GM19395 (cell line): ENCODE data around the gene ATP12A.
A peak's percentile ranks its signal among the peaks of the same experiment; 100 is the strongest.

ENCODE experiments used
- ATAC-seq: cut with Tn5 transposase; IDR thresholded peaks from one replicate; pipeline ENCODE4 v1.9.1; 2021; ENCODE audit warnings: mild to moderate bottlenecking, moderate library complexity; ENCODE audit not compliant: unreplicated experiment

ATP12A gene

DNA sequence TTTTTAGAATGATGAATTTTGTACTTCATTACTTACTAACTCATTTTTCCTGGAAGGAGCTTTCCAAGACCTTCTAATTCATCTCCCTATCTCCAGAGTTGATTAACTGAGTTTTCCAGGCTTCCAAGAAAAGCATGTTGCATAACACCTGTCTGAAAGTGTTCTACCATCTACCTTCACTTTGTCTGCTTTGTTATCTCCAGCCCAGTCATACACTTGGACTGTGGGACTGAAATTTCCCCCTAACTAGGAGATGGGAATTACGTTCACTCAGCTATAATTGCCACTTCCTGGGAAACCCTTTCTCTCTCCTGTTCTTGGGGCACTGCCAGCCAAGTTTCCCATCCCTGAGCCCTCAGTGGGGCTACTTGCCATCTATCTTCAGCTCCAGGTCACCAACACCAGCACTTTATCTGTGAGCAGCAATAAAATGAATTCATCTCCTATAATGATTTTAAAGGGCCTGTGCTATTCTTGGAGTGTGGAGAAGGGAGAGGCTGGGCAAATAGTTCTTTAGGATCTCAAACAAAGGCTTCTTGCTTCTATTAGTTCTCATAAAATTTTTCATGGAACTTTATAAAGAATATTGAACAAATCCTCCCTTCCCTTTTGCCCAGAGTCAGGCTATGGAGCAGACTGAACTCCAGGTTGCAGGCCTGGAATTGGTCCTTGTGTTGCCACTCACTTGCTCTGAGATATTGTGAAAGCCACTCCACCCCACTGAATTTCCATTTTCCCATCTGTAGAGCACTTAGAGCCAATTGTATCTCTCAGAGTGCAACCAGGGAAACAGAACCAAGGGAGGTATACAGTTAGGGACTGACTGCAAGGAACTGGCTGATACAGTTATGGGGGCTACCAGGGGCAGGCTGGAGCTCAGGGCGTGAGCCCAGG lies 17.8 kb upstream of the ATP12A start:
- ATAC-seq = no peak

DNA sequence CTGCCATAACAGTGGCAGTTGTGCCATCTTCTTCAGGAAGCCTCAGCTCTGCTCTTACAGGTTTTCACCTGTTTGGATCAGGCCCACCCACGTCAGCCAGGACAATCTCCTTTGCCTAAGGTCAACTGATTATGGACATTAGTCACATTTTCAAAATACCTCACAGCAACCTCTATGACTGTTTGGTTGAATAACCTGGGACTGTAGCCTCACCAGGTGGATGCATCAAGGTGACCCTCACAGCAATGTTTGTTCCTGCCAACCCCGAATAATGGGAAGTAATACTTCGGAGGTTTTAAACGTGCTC lies 17.2 kb upstream of the ATP12A start:
- no peak for ATAC-seq

DNA sequence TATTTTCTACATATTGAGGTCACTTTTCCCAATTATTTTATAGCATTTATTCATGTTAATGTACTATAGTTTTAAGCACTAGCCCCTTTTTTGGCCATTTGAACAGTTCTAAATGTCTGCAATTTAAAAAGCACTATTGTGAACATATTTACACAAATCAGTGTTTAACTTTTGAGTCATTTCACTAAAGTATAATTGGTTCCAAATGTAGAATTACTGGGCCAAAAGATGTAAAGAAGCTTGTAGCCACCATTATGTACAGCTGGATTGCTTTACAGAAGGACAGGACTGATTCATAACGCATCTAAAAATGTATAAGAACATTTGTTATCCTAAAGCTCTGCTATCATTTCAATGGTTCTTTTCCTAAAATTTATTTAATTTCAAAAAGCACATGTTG lies 16.6 kb upstream of the ATP12A start:
- ATAC-seq = no peak

DNA sequence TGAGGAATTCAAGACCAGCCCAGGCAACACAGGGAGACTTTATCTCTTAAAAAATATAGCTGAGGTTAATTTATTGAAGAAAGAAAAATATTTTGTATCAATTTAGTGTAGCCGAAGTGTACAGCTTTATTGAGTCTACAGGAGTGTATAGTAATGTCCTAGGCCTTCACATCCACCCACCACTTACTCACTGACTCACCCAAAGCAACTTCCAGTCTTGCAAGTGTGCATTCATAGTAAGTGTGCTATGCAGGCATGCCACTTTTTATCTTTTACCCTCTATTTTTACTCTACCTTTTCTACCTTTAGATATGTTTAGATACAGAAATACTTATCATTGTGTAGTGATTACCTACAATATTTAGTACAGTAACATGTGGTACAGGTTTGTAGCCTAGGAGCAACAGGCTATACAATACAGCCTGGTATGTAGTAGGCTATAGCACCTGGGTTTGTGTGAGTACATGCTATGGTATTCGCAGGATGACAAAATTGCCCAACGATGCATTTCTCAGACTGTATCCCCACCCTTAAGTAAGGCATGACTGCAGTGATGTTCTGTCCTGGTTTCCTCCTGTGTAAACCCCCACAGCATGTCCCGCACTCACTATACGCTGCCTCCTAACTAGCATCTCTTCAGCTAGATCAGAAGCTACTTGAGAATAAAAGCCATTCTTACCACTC lies 15.3 kb upstream of the ATP12A start:
- ATAC-seq = no peak

DNA sequence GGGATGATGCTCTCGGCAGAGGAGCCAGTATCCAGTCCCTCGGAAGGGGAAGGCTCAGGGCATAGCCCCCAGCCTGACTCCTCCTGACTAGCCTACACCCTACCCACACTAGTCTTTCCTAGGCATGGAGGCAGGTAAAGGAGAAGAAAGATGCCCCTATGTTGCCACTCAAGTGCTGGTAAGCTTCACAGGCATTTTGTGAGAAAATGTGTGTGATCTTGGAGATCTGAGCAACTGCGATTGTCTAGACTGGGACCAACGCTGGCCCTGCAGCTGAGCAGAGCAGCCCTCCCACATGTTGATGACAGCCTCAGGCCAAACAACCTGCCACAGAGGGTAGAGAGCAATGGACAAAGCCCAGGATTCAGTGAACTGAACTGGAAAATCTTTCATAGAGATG lies 11.7 kb upstream of the ATP12A start:
- no peak for ATAC-seq

DNA sequence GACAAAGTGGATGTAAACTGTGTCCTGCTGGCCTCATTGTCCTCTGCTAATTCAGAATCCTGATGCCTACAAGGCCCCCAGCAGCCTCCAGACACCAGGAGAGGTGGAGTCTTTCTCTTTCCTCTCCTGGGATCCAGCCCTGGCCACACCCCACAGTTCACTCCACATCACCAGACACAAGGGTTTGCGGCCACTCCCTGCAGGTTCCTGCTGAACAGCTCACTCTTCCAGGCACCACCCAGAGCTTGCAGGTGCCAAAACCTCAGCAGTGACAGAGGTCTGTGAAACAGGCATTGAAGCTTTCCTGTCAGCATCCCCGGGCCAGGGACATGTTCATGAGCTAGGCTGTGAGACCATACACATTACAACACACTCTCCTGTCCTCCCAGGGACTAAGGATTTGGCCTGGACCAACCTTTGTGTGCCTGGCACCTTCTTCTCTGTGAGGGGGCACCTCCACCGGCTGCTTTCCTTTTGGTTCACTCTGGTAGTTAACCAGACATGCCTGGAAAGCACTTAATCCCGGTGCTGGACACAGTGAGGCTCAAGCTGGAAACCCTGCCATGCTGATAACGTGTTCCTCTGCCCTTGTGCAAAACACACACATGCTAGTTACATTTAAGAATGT lies 11.1 kb upstream of the ATP12A start:
- ATAC-seq = no peak

DNA sequence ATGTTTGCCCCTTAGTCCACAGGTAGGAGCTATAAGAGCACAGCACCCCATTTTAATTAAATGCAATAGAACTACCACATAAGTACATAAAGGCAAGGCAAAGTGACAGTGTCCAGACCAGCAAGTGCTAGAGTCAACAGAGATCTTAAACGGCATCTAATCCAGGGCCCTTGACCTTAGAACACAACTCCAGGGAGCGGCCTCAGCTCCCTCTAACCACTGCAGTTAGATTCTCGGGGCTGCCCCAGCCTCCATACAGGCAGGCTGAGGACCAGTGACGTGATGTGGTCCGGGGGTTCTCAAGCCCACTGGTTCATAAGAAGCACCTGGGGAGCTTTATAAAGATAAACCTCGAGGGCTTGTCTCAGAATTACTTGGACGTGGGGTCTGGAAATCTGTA lies 10.0 kb upstream of the ATP12A start:
- ATAC-seq = no peak

DNA sequence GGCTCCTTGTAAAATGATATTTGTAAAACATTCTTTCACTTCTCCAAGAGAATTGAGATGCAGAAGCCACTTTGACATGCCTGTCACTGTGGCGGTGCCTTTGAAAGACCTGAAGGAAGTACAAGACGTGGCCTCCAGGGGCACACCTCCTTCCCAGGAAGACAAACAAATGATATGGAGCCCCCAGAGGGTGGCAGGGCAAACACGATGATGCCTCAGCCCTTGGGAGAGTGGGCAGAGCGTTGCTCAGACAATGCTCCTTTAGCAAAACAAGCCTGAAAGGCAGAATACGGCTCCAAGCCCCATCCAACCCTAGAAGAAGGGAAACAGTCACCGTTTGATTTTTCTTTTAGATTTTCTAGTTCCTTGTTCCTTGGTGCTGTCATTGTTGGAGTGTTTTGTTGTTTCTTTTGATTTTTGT lies 9.2 kb upstream of the ATP12A start:
- ATAC-seq = no peak

DNA sequence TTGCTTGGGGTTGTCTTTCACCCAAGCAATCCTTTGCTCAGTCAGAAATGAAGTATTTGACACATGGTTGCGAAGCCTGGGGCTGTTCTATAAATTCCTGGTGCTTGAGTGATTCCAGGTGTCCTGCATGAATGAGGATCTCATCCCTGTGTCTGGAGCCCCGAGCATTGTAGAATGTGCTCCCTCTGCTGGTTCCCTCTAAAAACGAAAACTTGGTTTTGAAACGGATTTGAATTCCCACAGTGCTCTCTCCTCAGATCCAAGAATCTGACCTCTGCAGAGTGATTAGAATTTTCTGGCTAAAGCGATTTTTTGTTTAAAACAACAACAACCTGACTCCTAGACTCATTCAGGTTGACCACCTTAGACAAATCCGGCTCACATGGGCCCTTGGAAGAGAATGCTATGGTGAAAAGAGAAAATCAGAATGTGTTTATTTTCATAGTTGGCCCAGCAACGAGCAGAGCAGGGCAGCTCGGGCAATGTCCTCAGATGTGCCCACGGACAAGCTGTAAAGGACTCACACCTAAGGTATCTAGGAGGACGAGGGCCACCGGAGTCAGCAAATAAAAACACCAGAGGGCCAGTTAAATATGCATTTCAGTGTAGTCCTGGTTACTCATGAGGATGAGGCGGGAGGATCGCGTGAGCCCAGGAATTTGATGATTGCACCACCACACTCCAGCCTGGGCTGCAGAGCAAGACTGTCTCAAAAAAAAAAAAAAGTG lies 8.7 kb upstream of the ATP12A start:
- no peak for ATAC-seq

DNA sequence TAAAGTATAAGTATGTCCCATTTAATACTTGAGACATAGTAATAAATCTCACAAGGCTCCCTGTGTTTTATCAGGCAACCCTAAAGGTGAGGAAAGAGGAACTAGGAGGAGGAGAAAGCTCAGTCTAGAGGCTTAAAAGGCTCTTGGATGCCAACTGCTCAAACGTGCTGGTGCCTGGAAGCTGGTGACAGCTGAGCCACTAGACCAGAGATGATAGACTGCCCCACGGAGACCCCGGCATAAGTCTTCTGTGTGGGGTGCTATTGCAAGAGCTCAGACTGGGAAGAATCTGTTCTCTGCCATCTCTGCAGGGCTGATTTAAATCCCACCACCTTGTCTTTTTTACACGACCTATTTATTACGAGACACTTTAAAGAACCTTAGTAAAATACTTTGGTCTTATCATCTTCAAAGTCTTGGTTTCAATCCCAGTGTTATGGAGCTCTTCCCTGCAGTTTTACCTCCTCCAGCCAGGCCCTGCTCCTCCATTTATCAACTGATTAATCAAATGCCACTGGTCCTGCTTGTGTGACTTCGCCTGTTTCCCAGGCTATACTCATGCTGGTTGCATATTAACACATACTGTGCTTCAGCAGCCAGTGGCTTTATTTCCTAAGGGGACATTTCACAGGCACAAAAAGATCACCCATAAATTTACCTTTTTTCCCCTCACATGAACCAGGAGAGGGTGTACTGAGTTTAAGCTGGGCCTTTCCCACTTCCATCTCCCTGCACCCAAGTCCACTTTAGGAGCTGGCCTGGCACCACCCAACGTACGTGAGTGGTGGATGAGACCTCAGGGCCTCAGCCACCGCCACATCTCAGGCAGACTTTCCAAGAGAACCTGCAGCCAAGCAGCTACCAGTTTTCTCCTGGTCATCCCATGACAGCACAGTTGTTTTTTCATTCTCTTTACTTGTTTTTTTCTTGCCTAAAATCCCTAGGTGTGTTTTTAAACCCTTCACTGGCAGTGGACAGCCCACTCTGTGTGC lies 7.8 kb upstream of the ATP12A start:
- no peak for ATAC-seq

DNA sequence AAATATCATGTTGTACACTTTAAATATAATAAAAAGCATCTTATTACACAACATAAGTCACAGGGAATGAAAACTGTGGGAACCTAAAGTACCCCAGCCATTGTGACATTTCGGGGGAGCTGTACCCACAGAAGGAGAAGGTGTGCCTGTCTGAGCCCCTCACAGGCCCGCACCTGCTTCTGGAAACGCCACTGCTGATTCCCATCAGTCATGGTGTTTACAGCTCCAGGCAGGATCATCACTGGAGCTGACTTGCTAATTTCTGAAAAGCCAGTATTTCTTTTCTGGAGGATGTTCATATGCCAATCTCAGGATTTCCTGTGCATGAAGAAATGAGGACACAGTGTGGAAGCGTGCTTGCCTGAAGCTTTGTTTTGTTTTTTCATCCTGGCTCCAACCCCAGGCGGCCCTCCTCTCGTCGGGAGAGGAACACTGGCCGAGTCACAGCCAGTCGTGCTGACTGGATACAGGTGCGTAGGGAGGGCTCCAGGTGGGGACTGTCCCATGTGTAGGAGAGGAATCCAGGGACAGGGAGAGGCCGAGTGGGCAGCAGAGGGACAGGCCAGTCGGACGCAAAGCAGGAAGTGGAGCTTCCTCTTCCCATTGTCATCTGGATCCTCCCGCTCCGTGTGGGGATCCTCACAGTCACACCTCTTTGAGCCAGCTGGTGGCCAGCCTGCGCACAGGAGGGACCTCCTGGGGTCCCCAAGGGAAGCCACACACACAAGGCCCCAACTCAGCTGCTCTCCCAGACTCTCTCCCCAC lies 4.2 kb upstream of the ATP12A start:
- no peak for ATAC-seq

DNA sequence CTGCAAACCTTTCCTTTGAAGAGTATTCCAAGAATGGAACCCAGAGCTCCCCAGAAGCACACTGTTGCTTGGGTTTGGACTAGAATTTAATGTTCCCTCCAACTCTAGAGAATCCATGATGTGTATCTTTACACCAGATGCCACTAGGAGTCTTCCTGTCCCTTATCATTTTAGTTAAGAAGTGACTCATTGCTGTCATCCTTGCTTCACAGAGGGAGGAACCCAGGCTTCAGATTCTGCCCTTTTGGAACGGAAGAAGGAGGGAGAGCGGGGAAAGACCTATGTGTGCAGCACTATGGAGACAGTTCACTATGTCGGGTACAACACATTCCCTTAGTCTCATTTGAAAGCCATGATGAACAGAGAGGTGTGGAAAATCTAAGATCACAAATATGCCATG lies 2.1 kb upstream of the ATP12A start:
- no peak for ATAC-seq

DNA sequence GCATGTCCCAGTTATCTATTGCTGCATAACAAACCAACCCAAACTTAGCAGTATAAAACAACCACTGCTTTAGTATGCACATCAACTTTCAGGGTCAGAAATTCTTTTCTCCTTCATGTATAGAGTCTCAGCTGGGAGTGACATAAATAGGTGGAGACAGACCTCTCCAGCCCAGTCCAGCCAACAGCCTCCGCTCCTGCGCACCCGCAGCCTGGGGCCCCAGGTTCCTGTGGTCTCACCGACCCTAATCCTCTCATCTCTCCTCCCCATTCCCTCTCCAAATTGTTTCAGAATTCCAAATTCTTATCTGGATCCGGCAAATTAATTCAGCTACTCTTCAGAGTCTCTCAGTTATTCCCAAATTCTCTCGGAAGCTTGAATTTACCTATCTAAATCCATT lies 522 bp upstream of the ATP12A start:
- ATAC-seq = no peak

DNA sequence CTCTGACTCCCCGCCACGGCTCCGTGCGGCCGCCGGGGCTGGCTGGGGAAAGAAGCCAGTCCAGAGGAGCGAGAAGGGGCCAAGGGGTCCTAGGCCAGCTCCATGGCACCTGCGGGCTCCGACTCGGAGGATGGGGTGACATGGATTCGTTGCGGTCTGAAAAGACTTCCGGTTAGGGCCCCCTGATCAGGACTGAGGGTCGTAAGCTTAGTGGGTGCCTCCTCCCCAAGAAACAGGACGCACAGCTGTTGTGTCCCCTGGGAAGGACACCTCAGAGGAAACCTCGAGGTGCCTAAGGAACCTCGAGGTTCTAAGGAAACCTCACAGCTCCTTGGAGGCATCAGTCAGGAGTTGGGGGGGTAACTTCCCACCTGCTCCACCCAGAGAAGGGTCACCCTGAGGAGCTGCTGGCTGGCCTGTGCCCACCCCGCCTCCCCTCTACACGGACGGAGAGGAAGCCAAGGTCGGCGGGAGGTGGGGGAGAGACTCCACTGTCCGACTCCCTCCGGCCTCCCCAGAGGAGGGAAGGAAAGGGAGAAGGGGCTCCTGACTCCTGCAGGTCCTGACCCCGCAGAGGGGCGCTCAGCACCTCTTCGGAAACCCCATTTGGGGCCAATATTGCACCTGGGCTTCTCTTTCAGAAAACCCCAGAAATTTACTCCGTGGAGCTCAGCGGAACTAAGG lies 855 bp downstream of the ATP12A start:
- no peak for ATAC-seq

DNA sequence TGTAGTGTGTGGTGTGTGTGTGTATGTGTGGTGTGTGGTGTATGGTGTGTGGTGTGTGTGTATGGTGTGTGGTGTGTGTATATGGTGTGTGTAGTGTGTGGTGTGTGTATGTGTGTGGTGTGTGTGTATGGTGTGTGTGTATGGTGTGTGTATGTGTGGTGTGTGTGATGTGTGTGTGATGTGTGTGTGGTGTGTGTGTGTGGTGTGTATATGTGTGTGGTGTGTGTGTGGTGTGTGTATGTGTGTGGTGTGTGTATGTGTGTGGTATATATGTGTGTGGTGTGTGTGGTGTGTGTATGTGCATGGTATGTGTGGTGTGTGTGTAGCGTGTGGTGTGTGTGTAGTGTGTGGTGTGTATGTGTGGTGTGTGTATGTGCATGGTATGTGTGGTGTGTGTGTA lies 1.7 kb downstream of the ATP12A start:
- ATAC-seq = no peak

DNA sequence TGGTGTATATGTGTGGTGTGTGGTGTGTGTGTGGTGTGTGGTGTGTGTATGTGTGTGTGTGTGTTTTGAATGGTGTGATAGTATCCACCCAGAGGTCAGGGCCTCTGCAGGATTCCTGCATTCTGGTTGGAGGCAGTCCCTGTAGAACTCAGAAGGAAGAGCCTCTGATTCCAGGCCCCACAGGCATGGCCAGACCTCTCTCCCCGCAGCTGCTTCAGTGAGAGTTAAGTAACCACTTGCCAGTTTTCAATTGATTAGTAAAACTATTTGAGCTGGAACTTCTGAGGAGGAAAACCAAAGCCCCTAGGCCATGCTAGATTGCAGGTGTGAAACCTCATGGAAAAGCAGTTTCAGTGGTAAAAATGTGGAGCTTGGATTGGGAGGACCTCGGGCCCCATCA lies 2.1 kb downstream of the ATP12A start:
- no peak for ATAC-seq

DNA sequence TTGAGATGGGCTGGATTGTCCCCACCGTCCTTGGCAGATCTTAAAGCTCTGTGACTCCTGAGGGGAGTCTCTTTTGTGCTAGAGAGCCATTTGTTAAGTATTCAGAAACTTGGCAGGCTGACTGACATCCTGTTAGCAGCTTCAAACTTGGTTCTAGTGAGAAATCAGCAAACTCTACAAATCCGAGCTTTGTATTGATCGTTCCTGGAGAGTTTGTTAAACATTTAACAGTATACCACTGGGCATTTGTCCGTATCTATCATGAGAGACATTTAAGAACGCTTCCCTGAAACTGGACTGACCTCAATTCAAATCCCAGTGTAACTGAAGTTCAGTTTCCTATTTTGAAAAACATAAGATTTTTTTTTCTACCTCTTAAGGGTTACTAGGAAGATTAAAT lies 3.1 kb downstream of the ATP12A start:
- ATAC-seq = no peak

DNA sequence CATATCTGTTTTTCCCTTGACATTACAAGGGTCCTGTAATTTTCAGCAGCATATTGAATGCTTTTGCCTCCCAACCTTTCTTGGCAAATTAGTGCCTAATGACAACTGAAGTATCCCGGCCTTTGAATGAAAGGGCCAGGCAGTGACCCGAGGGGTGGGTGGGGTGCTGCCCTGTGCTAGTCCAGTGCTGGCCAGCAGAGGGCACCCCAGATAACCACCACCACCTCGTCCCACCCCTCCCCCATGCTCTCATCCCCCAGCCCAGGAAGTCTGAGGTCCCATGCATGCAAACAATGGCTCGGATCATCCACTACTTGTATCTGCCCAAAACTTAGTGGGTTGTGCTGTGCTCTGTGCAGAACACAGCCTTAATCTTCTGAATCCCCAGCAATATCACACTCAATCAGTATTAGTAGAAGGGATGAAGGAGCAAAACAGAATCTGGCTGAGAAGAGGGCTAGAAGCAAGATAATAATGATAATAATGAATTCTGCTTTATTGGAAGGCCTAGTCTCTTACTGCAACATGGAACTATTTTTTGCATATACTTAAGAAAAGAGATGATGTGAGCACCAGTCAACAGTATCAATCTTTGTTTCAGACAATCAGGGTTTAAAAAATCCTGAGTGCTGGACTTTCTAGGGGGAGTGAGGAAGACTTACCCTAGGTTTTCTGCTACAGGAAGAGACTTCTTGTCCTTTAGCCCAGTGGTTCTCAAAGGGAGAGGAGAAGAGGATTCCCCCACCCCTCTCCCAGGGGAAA lies 3.8 kb downstream of the ATP12A start:
- ATAC-seq = peak; percentile 56
